ENCODE data around the gene GPC6. TPM values are rescaled to one million over a fixed set of nuclear protein-coding genes. Genes with fewer than 3 reads are reported as not detected.
A peak's percentile ranks its signal among the peaks of the same experiment; 100 is the strongest.

GPC6 gene
- total RNA-seq, 1 donor from 2014 or later: 50.3 TPM

DNA sequence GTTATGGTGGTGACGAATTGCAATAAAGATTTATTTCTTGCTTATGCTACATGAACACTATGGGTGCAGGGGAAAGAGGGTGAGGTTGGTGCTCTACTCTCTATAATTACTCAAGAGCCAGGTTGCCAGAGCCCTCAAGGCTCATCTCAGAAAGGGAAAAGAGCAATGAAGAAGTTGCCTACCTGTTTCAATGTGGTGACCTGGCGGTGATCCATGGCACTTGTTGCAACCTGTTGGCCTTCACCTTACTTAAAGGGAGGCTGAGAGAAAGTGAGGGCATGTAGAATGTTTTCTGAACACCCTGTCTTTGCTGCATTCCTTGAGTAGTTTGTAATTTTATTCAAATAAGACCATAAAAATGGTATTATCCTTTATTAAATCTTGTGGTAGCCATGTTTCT, 394.4 kb downstream of the GPC6 start:
- Mint-ChIP-seq H3K9me3 (ENCODE audit: low read depth) (no peaks in the 10 kb centered on the region), H3K4me1 (ENCODE audit: low read depth) (peaks cover 1% of the 10 kb centered on the region), H3K27me3 (no peaks in the 10 kb centered on the region), H3K36me3 (ENCODE audit: insufficient read depth) (no peaks in the 10 kb centered on the region), H3K27ac (no peak overlapping the region), H3K4me3 (ENCODE audit: low read depth) (no peak overlapping the region)
- TF ChIP-seq, protein P1, sequence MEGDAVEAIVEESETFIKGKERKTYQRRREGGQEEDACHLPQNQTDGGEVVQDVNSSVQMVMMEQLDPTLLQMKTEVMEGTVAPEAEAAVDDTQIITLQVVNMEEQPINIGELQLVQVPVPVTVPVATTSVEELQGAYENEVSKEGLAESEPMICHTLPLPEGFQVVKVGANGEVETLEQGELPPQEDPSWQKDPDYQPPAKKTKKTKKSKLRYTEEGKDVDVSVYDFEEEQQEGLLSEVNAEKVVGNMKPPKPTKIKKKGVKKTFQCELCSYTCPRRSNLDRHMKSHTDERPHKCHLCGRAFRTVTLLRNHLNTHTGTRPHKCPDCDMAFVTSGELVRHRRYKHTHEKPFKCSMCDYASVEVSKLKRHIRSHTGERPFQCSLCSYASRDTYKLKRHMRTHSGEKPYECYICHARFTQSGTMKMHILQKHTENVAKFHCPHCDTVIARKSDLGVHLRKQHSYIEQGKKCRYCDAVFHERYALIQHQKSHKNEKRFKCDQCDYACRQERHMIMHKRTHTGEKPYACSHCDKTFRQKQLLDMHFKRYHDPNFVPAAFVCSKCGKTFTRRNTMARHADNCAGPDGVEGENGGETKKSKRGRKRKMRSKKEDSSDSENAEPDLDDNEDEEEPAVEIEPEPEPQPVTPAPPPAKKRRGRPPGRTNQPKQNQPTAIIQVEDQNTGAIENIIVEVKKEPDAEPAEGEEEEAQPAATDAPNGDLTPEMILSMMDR (IDR thresholded peaks at IDR 0.05; ENCODE audit: unreplicated experiment): no peak
- no peak for DNase-seq (ENCODE audit: low spot score, unreplicated experiment)

DNA sequence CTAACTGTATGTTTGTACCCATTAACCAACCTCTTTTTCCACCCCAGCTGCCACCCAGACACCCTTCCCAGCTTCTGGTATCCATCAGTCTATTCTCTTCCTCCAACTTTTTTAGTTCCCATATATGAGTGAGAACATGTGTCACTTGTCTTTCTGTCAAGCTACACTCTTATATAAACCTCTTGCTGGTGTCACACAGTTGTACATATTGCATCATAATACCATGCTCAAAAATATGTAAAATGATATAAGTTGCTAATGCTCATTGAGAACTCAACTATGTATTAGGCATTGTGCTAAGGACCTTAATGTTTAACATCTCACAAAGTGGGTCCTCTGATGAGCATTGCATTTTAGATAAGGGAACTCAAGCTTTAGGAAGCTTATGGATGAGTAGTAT, 395.4 kb downstream of the GPC6 start:
- Mint-ChIP-seq H3K36me3 (ENCODE audit: insufficient read depth) (no peaks in the 10 kb centered on the region), H3K4me3 (ENCODE audit: low read depth) (no peak overlapping the region), H3K27ac (peak overlapping the region; percentile 3), H3K27me3 (no peaks in the 10 kb centered on the region), H3K4me1 (ENCODE audit: low read depth) (no peaks in the 10 kb centered on the region), H3K9me3 (ENCODE audit: low read depth) (peaks cover 3% of the 10 kb centered on the region)
- DNase-seq (ENCODE audit: low spot score, unreplicated experiment): no peak
- TF ChIP-seq, protein P1 (IDR thresholded peaks at IDR 0.05; ENCODE audit: unreplicated experiment): no peak

DNA sequence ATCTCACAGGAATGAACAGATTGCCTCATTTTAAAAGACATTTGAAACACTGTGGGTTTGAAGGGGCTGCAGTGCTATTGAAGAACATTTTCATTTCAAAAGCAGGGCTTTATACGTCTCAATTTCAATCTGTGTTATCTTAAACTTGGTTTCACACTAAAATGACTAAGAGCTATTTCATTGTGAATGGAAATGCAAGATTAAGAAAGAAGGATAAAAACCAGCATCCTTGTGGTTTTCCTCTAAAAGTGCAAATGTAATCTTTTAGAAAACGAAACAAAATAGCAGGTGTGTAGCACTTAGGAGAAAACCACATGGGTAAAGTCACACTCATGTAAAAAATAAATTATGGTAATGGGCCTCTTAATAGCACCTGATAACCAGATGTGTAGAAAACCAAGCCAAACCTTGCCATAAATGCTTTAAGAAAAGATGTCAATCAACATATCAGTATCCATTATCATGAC, 397.7 kb downstream of the GPC6 start:
- H3K4me3 Mint-ChIP-seq (ENCODE audit: low read depth): no peak overlapping the region
- no peaks in the 10 kb centered on the region for H3K4me1 Mint-ChIP-seq (ENCODE audit: low read depth)
- H3K27me3 Mint-ChIP-seq: no peaks in the 10 kb centered on the region
- H3K27ac Mint-ChIP-seq: no peak overlapping the region
- no peak for DNase-seq (ENCODE audit: low spot score, unreplicated experiment)
- H3K36me3 Mint-ChIP-seq (ENCODE audit: insufficient read depth): no peaks in the 10 kb centered on the region
- H3K9me3 Mint-ChIP-seq (ENCODE audit: low read depth): peaks cover 9% of the 10 kb centered on the region
- TF ChIP-seq, protein P1 (IDR thresholded peaks at IDR 0.05; ENCODE audit: unreplicated experiment): no peak

DNA sequence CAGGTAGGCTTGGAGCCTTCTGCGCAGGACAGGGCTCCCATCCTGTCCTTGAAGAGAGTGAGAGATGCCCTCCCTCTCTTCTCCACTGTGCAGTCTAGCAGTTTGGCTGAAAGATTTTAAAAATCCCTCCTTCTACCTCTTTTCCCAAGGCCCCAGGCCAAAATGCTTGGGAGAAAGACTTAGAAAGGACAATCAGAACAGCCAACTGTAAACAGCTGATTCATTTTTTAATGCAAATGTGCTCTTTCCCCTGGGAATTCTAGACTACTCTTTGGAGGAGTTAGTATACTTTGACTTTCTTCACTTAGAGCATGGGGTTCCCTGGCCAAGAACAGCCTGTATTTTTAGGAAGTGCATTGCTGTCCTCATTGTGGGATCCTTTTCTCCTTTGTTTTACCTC, 398.9 kb downstream of the GPC6 start:
- TF ChIP-seq, protein P1 (IDR thresholded peaks at IDR 0.05; ENCODE audit: unreplicated experiment): no peak
- Mint-ChIP-seq H3K27me3 (no peaks in the 10 kb centered on the region), H3K4me1 (ENCODE audit: low read depth) (no peaks in the 10 kb centered on the region), H3K4me3 (ENCODE audit: low read depth) (no peak overlapping the region), H3K9me3 (ENCODE audit: low read depth) (peaks cover 9% of the 10 kb centered on the region), H3K36me3 (ENCODE audit: insufficient read depth) (no peaks in the 10 kb centered on the region), H3K27ac (no peak overlapping the region)
- DNase-seq (ENCODE audit: low spot score, unreplicated experiment): no peak

DNA sequence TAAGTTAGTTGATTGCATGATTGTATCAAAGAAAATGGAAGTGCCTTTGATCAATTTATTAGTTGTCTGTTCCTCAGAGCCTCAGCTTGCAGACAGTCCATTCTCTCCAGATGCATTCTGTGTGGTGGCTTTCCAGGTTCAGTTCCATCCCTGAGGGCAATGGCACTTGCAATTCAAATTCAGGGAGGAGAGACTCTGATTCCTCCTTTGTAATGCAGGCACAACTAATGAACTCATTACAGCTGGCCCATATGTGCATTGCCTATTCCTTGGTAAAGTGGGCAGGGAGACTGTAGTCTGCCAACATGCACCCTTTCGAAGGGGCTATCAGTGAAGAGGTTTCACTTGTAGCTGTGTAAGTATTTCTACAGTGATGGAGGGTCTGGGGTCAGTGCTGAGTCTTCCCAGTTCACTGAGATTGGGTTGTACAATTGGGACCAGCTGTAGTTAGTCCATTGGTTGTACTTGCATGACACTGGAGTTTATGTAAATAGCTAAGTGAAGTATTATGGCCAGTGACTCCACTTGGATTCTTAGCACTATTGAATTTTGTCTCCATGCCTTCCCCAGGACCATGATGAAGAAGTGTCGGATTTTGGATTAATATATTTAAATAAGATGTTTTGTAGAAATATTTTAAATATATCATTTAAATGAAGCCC, 401.7 kb downstream of the GPC6 start:
- Mint-ChIP-seq H3K9me3 (ENCODE audit: low read depth) (peaks cover 9% of the 10 kb centered on the region), H3K4me3 (ENCODE audit: low read depth) (no peak overlapping the region)
- TF ChIP-seq, protein P1 (IDR thresholded peaks at IDR 0.05; ENCODE audit: unreplicated experiment): no peak

More for the DNA sequence above, 401.7 kb downstream of the GPC6 start:
- Mint-ChIP-seq H3K4me1 (ENCODE audit: low read depth) (no peaks in the 10 kb centered on the region), H3K36me3 (ENCODE audit: insufficient read depth) (no peaks in the 10 kb centered on the region), H3K27ac (no peak overlapping the region), H3K27me3 (no peaks in the 10 kb centered on the region)
- no peak for DNase-seq (ENCODE audit: low spot score, unreplicated experiment)

Measured in progenitor cell of endocrine pancreas (in vitro differentiated cells).